GM12891 (cell line): ENCODE data around the gene R3HDML.

ENCODE experiments used
- POLR2A ChIP-seq: IDR thresholded peaks from 2 replicates; pipeline ENCODE4 v1.6.1; 2011; ENCODE audit warnings: low read depth, low read length, control low read depth
- TAF1 ChIP-seq: IDR thresholded peaks from 2 replicates; pipeline ENCODE4 v1.6.1; 2011; ENCODE audit warnings: low read depth, low read length, control low read depth

GRCh38 chr20:44328428-44328827 is 8.4 kb upstream of the R3HDML start:
- TF ChIP-seq POLR2A (no peak), TAF1 (no peak)
